Loucy (cell line): ENCODE measurements around the gene BRSK2.

Experiments
- H2AFZ ChIP-seq: fragments of 200-600 bp; sonication (generic); 2 replicates; pipeline ENCODE4 v1.6.0; 2016; ENCODE audit warnings: antibody characterized with exemption, mild to moderate bottlenecking, low read length, moderate library complexity
- H3F3A ChIP-seq: fragments of 200-600 bp; 2 replicates; pipeline ENCODE4 v1.6.0; 2016; ENCODE audit warnings: antibody characterized with exemption, low read depth, mild to moderate bottlenecking
- H3K27me3 ChIP-seq: fragments of 200-600 bp; sonication (generic); 2 replicates; pipeline ENCODE4 v1.6.1; 2014; ENCODE audit warnings: low read length, mild to moderate bottlenecking; ENCODE audit not compliant: insufficient read depth, poor library complexity, severe bottlenecking
- H3K36me3 ChIP-seq: fragments of 200-600 bp; sonication (generic); 2 replicates; pipeline ENCODE4 v1.6.1; 2016; ENCODE audit warnings: low read length; ENCODE audit not compliant: insufficient read depth
- H3K4me1 ChIP-seq: fragments of 200-600 bp; sonication (generic); 2 replicates; pipeline ENCODE4 v1.5.1; 2014; ENCODE audit warnings: low read length, mild to moderate bottlenecking; ENCODE audit not compliant: insufficient read depth, poor library complexity, severe bottlenecking
- H3K4me2 ChIP-seq: fragments of 200-600 bp; sonication (generic); 2 replicates; pipeline ENCODE4 v1.6.0; 2014; ENCODE audit warnings: antibody characterized with exemption, low read length, low read depth, mild to moderate bottlenecking; ENCODE audit not compliant: poor library complexity, severe bottlenecking
- H3K4me3 ChIP-seq: fragments of 200-600 bp; sonication (generic); 2 replicates; pipeline ENCODE4 v1.5.1; 2014; ENCODE audit warnings: low read length, mild to moderate bottlenecking, mixed read lengths; ENCODE audit not compliant: poor library complexity, severe bottlenecking
- H3K79me2 ChIP-seq: fragments of 200-600 bp; sonication (generic); 2 replicates; pipeline ENCODE4 v1.6.1; 2014; ENCODE audit warnings: low read length; ENCODE audit not compliant: insufficient read depth
- H3K9ac ChIP-seq: fragments of 200-600 bp; sonication (generic); 2 replicates; pipeline ENCODE4 v1.6.0; 2014; ENCODE audit warnings: mild to moderate bottlenecking, low read depth, low read length, moderate library complexity; ENCODE audit not compliant: poor library complexity, severe bottlenecking
- H3K9me2 ChIP-seq: fragments of 200-600 bp; sonication (generic); replicated peaks from 2 replicates; pipeline ENCODE4 v1.6.1; 2016; ENCODE audit warnings: low read depth, low read length, mixed read lengths
- H3K9me3 ChIP-seq: fragments of 200-600 bp; sonication (generic); 2 replicates; pipeline ENCODE4 v1.6.1; 2014; ENCODE audit warnings: mild to moderate bottlenecking, antibody characterized with exemption, low read length, low read depth; ENCODE audit not compliant: insufficient read depth
- H4K20me1 ChIP-seq: fragments of 200-600 bp; sonication (generic); 2 replicates; pipeline ENCODE4 v1.6.0; 2014; ENCODE audit warnings: antibody characterized with exemption, low read length, mild to moderate bottlenecking; ENCODE audit not compliant: insufficient read depth, poor library complexity, severe bottlenecking
- EZH2phosphoT487 ChIP-seq: fragments of 200-600 bp; IDR thresholded peaks from 2 replicates; pipeline ENCODE4 v1.6.1; 2018; ENCODE audit warnings: antibody characterized with exemption, mild to moderate bottlenecking, moderate library complexity, borderline replicate concordance
- TF ChIP-seq, protein P1 (sequence below): fragments of 200-600 bp; sonication (generic); conservative IDR thresholded peaks from 2 replicates; pipeline ENCODE4 v1.5.1; 2014; ENCODE audit warnings: mild to moderate bottlenecking, antibody characterized with exemption, low read length

BRSK2 gene

DNA sequence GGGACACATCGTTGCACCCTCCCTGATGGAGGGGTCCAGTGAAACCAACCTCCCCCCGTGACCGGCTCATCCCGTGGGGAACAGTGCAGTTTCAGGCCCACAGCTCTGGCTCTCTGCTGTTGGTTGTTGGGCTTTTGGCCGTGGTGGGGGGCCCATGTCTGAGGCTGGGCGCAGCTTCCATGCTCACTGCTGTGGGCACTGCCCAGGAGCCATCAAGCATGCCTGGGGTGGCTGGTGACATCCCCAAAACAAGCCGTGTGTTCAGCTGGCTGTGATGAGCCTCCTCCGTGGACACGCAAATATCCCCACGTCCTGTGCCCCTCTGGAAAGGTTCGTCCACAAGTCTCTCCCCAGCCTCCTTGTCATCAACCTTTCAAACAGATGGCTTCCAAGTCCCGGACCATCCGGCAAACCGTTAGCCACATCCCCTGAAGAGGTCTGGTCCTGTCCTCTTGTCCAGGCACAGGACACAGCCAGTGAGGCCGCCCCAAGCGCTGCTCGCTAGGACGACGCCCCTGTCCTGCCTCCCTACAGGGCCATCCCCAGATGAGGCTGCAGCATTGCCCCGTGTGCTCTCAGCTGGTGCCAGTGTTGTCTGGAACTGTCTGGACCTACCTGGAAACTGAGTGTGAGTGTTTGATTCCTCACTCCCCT, 29.4 kb upstream of the BRSK2 start:
- Histone ChIP-seq H3K4me1 (no peaks in the 10 kb centered on the region), H3K9me3 (peaks cover 26% of the 10 kb centered on the region; the same call in 1 of the 2 replicates), H3K4me2 (no peak overlapping the region), H3K79me2 (no peaks in the 10 kb centered on the region), H3F3A (no peaks in the 10 kb centered on the region), H2AFZ (no peak overlapping the region), H3K4me3 (no peak overlapping the region), H3K9me2 (no peaks in the 10 kb centered on the region), H4K20me1 (no peaks in the 10 kb centered on the region), H3K36me3 (no peaks in the 10 kb centered on the region), H3K9ac (no peak overlapping the region), H3K27me3 (no peaks in the 10 kb centered on the region)
- no peak for TF ChIP-seq EZH2phosphoT487
- TF ChIP-seq, protein P1, sequence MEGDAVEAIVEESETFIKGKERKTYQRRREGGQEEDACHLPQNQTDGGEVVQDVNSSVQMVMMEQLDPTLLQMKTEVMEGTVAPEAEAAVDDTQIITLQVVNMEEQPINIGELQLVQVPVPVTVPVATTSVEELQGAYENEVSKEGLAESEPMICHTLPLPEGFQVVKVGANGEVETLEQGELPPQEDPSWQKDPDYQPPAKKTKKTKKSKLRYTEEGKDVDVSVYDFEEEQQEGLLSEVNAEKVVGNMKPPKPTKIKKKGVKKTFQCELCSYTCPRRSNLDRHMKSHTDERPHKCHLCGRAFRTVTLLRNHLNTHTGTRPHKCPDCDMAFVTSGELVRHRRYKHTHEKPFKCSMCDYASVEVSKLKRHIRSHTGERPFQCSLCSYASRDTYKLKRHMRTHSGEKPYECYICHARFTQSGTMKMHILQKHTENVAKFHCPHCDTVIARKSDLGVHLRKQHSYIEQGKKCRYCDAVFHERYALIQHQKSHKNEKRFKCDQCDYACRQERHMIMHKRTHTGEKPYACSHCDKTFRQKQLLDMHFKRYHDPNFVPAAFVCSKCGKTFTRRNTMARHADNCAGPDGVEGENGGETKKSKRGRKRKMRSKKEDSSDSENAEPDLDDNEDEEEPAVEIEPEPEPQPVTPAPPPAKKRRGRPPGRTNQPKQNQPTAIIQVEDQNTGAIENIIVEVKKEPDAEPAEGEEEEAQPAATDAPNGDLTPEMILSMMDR: no peak

GRCh38 chr11:1360835-1361357, 28.8 kb upstream of the BRSK2 start:
- no peaks in the 10 kb centered on the region for H3K79me2 ChIP-seq
- H3K9me2 ChIP-seq: no peaks in the 10 kb centered on the region
- no peaks in the 10 kb centered on the region for H3K36me3 ChIP-seq
- H2AFZ ChIP-seq: no peak overlapping the region
- H3K4me1 ChIP-seq: no peaks in the 10 kb centered on the region
- H3F3A ChIP-seq: no peaks in the 10 kb centered on the region
- TF ChIP-seq, protein P1: no peak
- TF ChIP-seq EZH2phosphoT487: no peak
- no peaks in the 10 kb centered on the region for H4K20me1 ChIP-seq
- H3K9ac ChIP-seq: no peak overlapping the region
- no peak overlapping the region for H3K4me3 ChIP-seq
- peaks cover 26% of the 10 kb centered on the region; the same call in 1 of the 2 replicates for H3K9me3 ChIP-seq
- no peak overlapping the region for H3K4me2 ChIP-seq
- H3K27me3 ChIP-seq: no peaks in the 10 kb centered on the region

GRCh38 chr11:1361882-1362281, 27.9 kb upstream of the BRSK2 start:
- no peak overlapping the region for H3K9ac ChIP-seq
- no peaks in the 10 kb centered on the region for H3K36me3 ChIP-seq
- H3K27me3 ChIP-seq: no peaks in the 10 kb centered on the region
- no peak overlapping the region for H3K4me3 ChIP-seq
- no peaks in the 10 kb centered on the region for H3F3A ChIP-seq
- H2AFZ ChIP-seq: no peak overlapping the region
- H3K79me2 ChIP-seq: no peaks in the 10 kb centered on the region
- H3K4me1 ChIP-seq: no peaks in the 10 kb centered on the region
- no peaks in the 10 kb centered on the region for H4K20me1 ChIP-seq
- H3K9me2 ChIP-seq: no peaks in the 10 kb centered on the region
- H3K9me3 ChIP-seq: peaks cover 26% of the 10 kb centered on the region; the same call in 1 of the 2 replicates
- no peak overlapping the region for H3K4me2 ChIP-seq
- no peak for TF ChIP-seq EZH2phosphoT487
- TF ChIP-seq, protein P1: no peak
